ENCODE results near the gene CIAO2B. TPM values are rescaled to one million over a fixed set of nuclear protein-coding genes. Genes with fewer than 3 reads are reported as not detected.

CIAO2B gene
- polyA plus RNA-seq, 1 donor from 2014 or later: 339 TPM

DNA sequence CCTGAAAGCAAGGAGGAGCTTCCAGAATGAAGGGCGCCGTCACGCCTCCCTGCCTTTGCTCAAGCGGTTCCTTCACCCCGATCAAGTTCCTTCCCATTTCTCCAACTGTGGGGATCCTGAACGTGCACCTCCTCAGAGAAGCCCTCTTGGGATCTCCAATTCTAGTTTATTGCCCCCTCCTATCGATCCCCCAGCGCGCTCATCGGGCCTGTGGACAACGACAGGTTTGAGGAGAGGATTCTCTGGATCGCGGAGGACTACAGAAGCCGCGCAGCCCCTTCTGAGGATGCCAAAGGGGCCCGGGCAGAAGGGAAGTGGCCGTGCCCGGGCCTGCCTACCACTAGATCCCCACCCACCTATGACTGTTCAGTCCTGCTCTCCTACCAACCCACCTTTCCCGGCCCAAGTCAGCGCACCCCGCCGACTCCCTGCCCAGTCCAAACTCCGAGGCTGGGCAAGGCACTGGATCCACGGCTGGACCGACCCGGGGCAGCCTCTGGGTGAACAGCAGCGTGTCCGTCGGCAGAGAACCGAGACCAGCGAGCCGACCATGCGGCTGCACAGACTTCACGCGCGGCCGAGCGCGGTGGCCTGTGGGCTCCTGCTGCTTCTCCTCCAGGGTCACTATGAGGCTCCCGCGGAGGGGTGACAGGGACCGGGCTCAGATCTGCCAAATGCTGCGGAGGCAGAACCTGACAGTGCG is 14.1 kb upstream of the CIAO2B start:
- no peak overlapping the region for H3K27ac ChIP-seq (ENCODE audit: low read length)
- H3K9me3 ChIP-seq (ENCODE audit: low read length): no peaks in the 10 kb centered on the region
- H3F3A ChIP-seq (ENCODE audit: insufficient read depth, low read length, poor library complexity, severe bottlenecking): no peaks in the 10 kb centered on the region
- no peaks in the 10 kb centered on the region for H3K79me2 ChIP-seq (replicated peaks; ENCODE audit: insufficient read depth, low read length)
- H3K9ac ChIP-seq (ENCODE audit: low read length): no peak overlapping the region
- no peak for TF ChIP-seq RAD21 (conservative IDR thresholded peaks at IDR 0.05)
- TF ChIP-seq, protein P1, sequence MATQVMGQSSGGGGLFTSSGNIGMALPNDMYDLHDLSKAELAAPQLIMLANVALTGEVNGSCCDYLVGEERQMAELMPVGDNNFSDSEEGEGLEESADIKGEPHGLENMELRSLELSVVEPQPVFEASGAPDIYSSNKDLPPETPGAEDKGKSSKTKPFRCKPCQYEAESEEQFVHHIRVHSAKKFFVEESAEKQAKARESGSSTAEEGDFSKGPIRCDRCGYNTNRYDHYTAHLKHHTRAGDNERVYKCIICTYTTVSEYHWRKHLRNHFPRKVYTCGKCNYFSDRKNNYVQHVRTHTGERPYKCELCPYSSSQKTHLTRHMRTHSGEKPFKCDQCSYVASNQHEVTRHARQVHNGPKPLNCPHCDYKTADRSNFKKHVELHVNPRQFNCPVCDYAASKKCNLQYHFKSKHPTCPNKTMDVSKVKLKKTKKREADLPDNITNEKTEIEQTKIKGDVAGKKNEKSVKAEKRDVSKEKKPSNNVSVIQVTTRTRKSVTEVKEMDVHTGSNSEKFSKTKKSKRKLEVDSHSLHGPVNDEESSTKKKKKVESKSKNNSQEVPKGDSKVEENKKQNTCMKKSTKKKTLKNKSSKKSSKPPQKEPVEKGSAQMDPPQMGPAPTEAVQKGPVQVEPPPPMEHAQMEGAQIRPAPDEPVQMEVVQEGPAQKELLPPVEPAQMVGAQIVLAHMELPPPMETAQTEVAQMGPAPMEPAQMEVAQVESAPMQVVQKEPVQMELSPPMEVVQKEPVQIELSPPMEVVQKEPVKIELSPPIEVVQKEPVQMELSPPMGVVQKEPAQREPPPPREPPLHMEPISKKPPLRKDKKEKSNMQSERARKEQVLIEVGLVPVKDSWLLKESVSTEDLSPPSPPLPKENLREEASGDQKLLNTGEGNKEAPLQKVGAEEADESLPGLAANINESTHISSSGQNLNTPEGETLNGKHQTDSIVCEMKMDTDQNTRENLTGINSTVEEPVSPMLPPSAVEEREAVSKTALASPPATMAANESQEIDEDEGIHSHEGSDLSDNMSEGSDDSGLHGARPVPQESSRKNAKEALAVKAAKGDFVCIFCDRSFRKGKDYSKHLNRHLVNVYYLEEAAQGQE (IDR thresholded peaks at IDR 0.05; ENCODE audit: borderline replicate concordance): no peak
- TF ChIP-seq EP300 (conservative IDR thresholded peaks at IDR 0.05; ENCODE audit: poor library complexity, severe bottlenecking): no peak
- no peak for TF ChIP-seq TAF1 (IDR thresholded peaks at IDR 0.05; ENCODE audit: low read depth)
- TF ChIP-seq POLR2AphosphoS5 (IDR thresholded peaks at IDR 0.05): no peak
- no peak for TF ChIP-seq SMC3 (conservative IDR thresholded peaks at IDR 0.05; ENCODE audit: poor library complexity)
- TF ChIP-seq EZH2 (IDR thresholded peaks at IDR 0.05; ENCODE audit: borderline replicate concordance, insufficient read depth, low read length, poor library complexity, severe bottlenecking): no peak
- no peak for TF ChIP-seq MXI1 (conservative IDR thresholded peaks at IDR 0.05; ENCODE audit: poor library complexity, severe bottlenecking)
- TF ChIP-seq, protein P2, sequence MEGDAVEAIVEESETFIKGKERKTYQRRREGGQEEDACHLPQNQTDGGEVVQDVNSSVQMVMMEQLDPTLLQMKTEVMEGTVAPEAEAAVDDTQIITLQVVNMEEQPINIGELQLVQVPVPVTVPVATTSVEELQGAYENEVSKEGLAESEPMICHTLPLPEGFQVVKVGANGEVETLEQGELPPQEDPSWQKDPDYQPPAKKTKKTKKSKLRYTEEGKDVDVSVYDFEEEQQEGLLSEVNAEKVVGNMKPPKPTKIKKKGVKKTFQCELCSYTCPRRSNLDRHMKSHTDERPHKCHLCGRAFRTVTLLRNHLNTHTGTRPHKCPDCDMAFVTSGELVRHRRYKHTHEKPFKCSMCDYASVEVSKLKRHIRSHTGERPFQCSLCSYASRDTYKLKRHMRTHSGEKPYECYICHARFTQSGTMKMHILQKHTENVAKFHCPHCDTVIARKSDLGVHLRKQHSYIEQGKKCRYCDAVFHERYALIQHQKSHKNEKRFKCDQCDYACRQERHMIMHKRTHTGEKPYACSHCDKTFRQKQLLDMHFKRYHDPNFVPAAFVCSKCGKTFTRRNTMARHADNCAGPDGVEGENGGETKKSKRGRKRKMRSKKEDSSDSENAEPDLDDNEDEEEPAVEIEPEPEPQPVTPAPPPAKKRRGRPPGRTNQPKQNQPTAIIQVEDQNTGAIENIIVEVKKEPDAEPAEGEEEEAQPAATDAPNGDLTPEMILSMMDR (IDR thresholded peaks at IDR 0.05; ENCODE audit: poor library complexity, severe bottlenecking): no peak
- H4K20me1 ChIP-seq (ENCODE audit: insufficient read depth): no peaks in the 10 kb centered on the region
- H3K27me3 ChIP-seq (ENCODE audit: insufficient read depth, low read depth, low read length): peaks cover 36% of the 10 kb centered on the region
- no peaks in the 10 kb centered on the region for H3K9me2 ChIP-seq (ENCODE audit: insufficient read depth, low read length)
- no peak overlapping the region for H3K4me3 ChIP-seq (ENCODE audit: low read length)
- H2AFZ ChIP-seq (ENCODE audit: low read depth, low read length): no peak overlapping the region
- no peak overlapping the region for H3K4me2 ChIP-seq (ENCODE audit: low read length)
- no peaks in the 10 kb centered on the region for H3K36me3 ChIP-seq (ENCODE audit: insufficient read depth, low read length)

DNA sequence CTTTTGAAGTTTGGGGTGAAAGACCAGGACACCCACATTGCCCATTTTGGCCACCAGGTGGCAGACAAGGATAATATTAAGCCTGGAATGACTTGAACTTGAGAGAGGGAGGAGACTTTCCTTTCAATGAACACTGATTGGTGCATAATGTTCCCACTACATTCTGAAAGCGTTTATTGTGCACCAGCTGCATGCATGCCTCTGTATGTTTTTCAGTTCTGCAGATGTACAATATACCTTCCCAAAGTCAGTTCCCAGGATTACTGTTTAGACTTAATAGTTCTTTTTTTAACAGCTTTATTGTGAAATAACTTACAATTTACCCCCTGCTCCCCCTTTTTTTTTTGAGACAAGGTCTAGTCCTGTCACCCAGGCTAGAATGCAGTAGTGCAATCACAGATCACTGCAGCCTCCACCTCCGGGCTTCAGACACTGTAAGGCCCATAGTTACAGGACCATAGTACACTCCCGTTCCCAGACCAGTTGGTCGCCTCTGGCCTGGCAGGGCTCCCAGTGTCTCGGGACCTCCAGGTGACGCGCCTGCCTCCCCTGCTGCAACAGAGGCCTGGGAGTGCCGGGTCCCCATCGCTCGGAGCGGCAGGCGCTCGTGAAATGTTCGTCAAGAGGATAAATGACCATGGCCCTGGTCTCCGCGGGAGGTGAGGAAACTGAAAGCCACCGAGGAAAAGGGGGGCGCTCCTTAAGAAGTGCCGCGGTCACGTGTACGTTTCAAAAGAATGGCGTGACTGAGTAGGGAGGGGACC is 13.3 kb upstream of the CIAO2B start:
- Histone ChIP-seq H3K4me2 (ENCODE audit: low read length) (no peak overlapping the region), H3K9me3 (ENCODE audit: low read length) (no peaks in the 10 kb centered on the region), H3K79me2 (replicated peaks; ENCODE audit: insufficient read depth, low read length) (no peaks in the 10 kb centered on the region), H3K9me2 (ENCODE audit: insufficient read depth, low read length) (no peaks in the 10 kb centered on the region), H4K20me1 (ENCODE audit: insufficient read depth) (no peaks in the 10 kb centered on the region), H2AFZ (ENCODE audit: low read depth, low read length) (no peak overlapping the region), H3K36me3 (ENCODE audit: insufficient read depth, low read length) (no peaks in the 10 kb centered on the region), H3F3A (ENCODE audit: insufficient read depth, low read length, poor library complexity, severe bottlenecking) (no peaks in the 10 kb centered on the region), H3K27me3 (ENCODE audit: insufficient read depth, low read depth, low read length) (peaks cover 36% of the 10 kb centered on the region), H3K27ac (ENCODE audit: low read length) (no peak overlapping the region), H3K4me3 (ENCODE audit: low read length) (no peak overlapping the region), H3K9ac (ENCODE audit: low read length) (no peak overlapping the region)
- TF ChIP-seq SMC3 (conservative IDR thresholded peaks at IDR 0.05; ENCODE audit: poor library complexity) (peak; percentile 79), RAD21 (conservative IDR thresholded peaks at IDR 0.05) (peak; percentile 73)
- TF ChIP-seq, protein P1 (IDR thresholded peaks at IDR 0.05; ENCODE audit: borderline replicate concordance): no peak
- TF ChIP-seq, protein P2 (IDR thresholded peaks at IDR 0.05; ENCODE audit: poor library complexity, severe bottlenecking): peak; percentile 90
